GM08714 (cell line): ENCODE results near the gene MRTFA.
"Not testable (repeated sequence)": the region's sequence is repeated elsewhere in the genome, so short reads cannot be mapped to it uniquely, and the experiment has no call there.

Source experiments
- H3K4me3 ChIP-seq: fragments of 200-500 bp; sonication (Bioruptor generic); 2 replicates; pipeline ENCODE4 v1.5.1; 2014; ENCODE audit warnings: mild to moderate bottlenecking, low read length, inconsistent platforms
- ZNF274 ChIP-seq: IDR thresholded peaks from 2 replicates; pipeline ENCODE4 v1.6.1; 2012; ENCODE audit warnings: mild to moderate bottlenecking, low read depth, low read length

MRTFA gene

GRCh38 chr22:40391417-40391816 lies 245.1 kb downstream of the MRTFA start:
- TF ChIP-seq ZNF274 = no peak
- H3K4me3 ChIP-seq = no peak overlapping the region

- no peak for TF ChIP-seq ZNF274
- no peak overlapping the region for H3K4me3 ChIP-seq
Observed at GRCh38 chr22:40388231-40388630, 248.3 kb downstream of the MRTFA start.

GRCh38 chr22:40387746-40388145 lies 248.8 kb downstream of the MRTFA start:
- TF ChIP-seq ZNF274 = no peak
- H3K4me3 ChIP-seq = no peak overlapping the region

GRCh38 chr22:40385036-40385782 lies 251.3 kb downstream of the MRTFA start:
- H3K4me3 ChIP-seq = peak overlapping the region; percentile 38
- TF ChIP-seq ZNF274 = no peak

- no peak for TF ChIP-seq ZNF274
- H3K4me3 ChIP-seq = no peak overlapping the region
Observed at GRCh38 chr22:40383905-40384304, 252.6 kb downstream of the MRTFA start.

GRCh38 chr22:40381461-40381860 lies 255.1 kb downstream of the MRTFA start:
- H3K4me3 ChIP-seq = no peak overlapping the region
- no peak for TF ChIP-seq ZNF274

- not testable (repeated sequence) for H3K4me3 ChIP-seq
Observed at GRCh38 chr22:40378448-40378847, 258.1 kb downstream of the MRTFA start.

GRCh38 chr22:40377931-40378330 lies 258.6 kb downstream of the MRTFA start:
- no peak for TF ChIP-seq ZNF274
- no peak overlapping the region for H3K4me3 ChIP-seq

GRCh38 chr22:40376149-40376548 lies 260.4 kb downstream of the MRTFA start:
- TF ChIP-seq ZNF274 = no peak
- H3K4me3 ChIP-seq = no peak overlapping the region

GRCh38 chr22:40374567-40374966 lies 262.0 kb downstream of the MRTFA start:
- H3K4me3 ChIP-seq = no peak overlapping the region
- no peak for TF ChIP-seq ZNF274

- TF ChIP-seq ZNF274 = no peak
Observed at GRCh38 chr22:40368836-40369235, 267.7 kb downstream of the MRTFA start.

GRCh38 chr22:40368016-40368415 lies 268.5 kb downstream of the MRTFA start:
- TF ChIP-seq ZNF274 = no peak
- no peak overlapping the region for H3K4me3 ChIP-seq

More at GRCh38 chr22:40368836-40369235, 267.7 kb downstream of the MRTFA start:
- no peak overlapping the region for H3K4me3 ChIP-seq

GRCh38 chr22:40367342-40367741 lies 269.2 kb downstream of the MRTFA start:
- TF ChIP-seq ZNF274 = no peak
- H3K4me3 ChIP-seq = no peak overlapping the region

GRCh38 chr22:40366068-40366467 lies 270.5 kb downstream of the MRTFA start:
- H3K4me3 ChIP-seq = no peak overlapping the region
- no peak for TF ChIP-seq ZNF274

- TF ChIP-seq ZNF274 = no peak
- H3K4me3 ChIP-seq = no peak overlapping the region
Observed at GRCh38 chr22:40364431-40364830, 272.1 kb downstream of the MRTFA start.

GRCh38 chr22:40363059-40363458 lies 273.5 kb downstream of the MRTFA start:
- H3K4me3 ChIP-seq = no peak overlapping the region
- TF ChIP-seq ZNF274 = no peak
